GM21360 (cell line): ENCODE measurements around the gene CASP8.
"Not testable (repeated sequence)": the region's sequence is repeated elsewhere in the genome, so short reads cannot be mapped to it uniquely, and the experiment has no call there.

Experiments
- ATAC-seq: cut with Tn5 transposase; IDR thresholded peaks from one replicate; pipeline ENCODE4 v1.9.1; 2021; ENCODE audit warnings: mild to moderate bottlenecking, moderate library complexity; ENCODE audit not compliant: unreplicated experiment

CASP8 gene

GRCh38 chr2:201267278-201268030 lies 7.1 kb downstream of the CASP8 start:
- no peak for ATAC-seq

DNA sequence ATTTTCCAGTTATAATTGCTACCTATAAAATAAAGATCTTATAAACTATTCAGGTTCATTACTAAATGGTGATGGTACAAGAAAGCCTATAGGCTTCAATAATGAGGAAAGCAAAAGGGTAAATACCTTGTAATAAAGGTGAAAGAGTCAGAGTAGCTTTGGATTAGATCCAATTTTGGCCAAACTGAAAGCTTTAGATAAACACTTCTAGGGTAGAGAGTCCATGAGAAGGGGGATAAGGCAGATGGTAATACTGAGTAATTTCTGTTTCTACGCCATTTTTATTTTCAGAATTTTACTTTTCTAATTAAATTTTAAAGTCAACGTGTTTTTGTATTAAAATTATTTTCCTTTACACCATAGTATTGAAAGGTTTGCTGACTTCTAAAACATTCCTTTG lies 9.4 kb downstream of the CASP8 start:
- ATAC-seq = no peak

DNA sequence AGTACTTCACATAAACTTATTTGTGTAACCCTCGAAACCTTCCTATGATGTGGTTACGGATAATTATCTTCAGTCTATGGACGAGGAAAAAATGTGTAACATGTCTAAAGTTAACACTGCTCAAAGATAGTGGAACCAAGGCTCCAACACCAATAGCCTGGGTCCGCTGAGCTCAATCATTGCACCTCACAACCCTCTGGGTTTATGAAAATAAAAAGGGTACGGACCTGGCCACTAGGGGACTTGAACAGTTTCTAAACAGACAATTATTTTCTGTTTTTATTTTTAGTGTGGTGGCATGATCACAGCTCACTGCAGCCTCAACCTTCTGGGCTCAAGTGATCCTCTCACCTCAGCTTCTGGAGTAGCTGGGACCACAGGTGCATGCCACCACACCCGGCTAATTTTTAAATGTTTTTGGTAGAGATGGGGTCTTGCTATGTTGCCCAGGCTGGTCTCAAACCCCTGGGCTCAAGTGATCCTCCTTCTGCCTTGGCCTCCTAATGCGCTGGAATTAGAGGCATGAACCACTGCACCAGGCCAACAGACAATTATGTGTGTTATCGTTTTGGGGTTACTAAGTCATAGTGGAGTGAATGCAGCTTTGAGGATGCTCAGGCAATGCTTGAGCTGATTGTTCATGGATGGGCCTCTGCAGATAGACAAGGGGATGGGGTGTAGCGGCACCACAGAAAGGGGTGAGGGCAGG lies 10.1 kb downstream of the CASP8 start:
- no peak for ATAC-seq

DNA sequence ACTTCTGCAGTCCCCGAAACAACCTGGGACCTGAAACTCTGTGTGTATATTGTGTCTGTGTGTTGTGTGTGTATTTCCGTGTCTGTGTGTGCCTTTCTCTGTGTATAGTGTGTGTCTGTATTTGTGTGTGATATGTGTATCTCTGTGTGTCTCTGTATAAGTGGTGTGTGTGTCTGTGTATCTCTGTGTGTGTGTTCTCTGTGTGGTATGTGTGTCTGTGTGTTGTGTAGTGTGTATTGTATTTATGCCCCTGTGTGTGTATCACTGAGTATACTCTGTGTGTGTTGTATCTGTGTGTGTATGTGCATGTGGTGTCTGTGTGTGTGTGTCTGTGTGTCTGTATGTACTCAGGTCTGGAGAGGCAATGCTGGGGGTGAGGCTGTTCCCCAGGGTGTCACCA lies 11.6 kb downstream of the CASP8 start:
- no peak for ATAC-seq

- ATAC-seq = no peak
Measured at GRCh38 chr2:201273330-201273983, 13.1 kb downstream of the CASP8 start.

DNA sequence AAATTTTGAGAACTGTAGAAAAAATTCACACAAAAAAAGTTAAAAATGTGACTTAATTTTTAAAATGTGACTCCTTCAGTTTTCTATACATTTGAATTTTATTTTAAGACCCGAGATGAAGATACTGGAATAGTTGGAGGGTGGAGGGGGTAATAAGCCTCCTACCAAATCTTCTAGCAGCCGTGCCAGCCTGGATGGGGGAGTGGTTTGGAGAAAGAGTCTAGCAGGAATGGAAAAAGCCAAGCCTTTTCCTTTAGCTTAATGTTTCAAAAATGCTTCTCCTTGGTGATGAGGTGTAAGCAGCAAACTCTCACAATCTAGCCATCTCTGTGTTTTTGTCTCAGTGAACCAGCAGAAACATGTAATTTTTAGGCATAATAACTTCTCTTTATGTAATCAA lies 14.7 kb downstream of the CASP8 start:
- no peak for ATAC-seq

GRCh38 chr2:201275990-201276389 lies 15.7 kb downstream of the CASP8 start:
- no peak for ATAC-seq

DNA sequence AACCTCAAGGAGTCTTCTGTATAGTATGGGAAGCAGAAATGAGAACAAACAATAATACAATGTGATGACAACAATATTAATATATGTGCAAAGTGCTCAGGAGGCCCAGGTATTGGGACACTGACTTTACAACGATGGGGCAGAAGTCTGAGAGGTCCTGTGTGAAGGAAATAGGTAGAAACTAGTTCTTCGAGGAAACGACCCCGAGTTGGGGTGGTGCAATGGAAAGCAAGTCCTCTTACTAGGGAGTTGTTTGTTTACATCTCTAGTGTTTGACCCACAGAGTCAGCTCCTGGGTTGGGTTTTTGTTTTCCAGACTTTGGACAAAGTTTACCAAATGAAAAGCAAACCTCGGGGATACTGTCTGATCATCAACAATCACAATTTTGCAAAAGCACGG lies 16.2 kb downstream of the CASP8 start:
- no peak for ATAC-seq

DNA sequence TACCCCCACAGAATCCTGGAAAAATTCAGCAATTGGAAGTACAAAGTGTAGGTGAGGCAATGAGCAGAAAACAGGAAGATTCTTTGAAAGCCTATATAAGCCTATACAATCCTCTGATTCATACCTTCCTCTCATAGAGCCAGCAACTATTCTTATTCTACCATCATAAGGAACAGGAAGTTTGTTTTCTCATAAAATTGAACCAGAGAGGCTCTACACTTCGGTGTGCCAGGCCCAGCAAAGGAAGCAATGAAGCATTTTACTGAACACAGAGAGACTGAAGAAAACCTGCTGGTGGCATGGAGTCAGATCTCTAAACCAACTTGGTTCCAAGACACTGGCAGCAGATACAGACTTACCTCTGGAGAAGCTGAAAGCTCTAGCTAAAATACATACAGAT lies 18.7 kb downstream of the CASP8 start:
- no peak for ATAC-seq

DNA sequence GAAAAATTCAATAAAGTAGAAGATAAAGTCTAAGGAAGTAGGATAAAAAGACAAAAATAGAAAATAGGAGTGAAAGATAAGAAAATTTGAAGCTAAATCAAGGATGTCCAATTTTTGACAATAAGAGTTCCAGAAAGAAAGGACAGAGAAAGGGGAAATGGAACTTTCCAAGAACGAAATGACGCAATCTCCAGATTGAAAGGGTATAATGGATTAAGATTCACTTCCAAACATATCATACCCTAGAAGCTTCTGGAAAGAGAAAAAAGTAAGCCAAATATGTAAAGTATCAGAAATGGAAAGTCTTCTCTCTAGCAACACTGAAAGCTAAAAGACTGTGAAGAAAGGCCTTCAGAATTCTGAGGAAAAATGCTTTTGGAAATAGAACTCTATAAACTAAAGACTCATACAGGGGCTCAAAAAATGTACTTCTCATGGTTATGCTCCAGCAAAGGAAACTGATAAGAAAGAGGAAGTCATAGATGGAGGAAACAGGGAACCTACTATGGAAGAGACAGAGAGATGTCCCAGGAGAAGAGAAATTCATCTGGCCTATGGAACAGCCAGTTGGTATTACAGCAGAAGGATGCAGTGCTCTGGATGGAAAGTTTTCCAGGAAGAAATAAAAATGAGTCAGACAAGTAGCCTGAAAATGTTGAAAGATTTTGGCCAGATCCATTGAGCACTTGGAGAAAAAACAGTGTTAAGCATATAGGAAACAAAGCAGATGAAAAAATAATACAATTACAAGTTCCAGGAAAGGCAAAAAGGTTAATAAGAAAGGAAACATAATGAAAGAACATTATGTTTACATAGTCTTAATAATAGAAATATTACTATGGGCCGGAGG lies 20.1 kb downstream of the CASP8 start:
- no peak for ATAC-seq

DNA sequence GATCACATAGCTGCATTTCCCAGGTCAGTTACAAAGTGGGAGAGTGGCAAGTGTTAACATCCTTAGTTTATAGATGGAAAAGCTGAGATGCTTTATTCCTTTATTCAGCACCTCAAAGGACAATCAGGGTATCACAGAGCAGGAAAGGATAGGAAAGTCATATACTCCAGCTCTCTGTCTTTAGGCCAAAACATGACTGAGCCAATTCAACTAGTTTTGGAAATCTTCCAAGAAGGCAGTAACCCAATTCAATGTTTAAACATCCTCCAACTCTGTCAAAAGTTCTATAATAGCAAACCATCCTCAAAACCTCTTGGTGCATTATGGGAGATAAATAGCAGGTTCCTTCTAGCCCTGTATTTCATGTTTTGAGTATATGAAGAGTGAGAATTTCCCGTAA lies 25.2 kb downstream of the CASP8 start:
- no peak for ATAC-seq

DNA sequence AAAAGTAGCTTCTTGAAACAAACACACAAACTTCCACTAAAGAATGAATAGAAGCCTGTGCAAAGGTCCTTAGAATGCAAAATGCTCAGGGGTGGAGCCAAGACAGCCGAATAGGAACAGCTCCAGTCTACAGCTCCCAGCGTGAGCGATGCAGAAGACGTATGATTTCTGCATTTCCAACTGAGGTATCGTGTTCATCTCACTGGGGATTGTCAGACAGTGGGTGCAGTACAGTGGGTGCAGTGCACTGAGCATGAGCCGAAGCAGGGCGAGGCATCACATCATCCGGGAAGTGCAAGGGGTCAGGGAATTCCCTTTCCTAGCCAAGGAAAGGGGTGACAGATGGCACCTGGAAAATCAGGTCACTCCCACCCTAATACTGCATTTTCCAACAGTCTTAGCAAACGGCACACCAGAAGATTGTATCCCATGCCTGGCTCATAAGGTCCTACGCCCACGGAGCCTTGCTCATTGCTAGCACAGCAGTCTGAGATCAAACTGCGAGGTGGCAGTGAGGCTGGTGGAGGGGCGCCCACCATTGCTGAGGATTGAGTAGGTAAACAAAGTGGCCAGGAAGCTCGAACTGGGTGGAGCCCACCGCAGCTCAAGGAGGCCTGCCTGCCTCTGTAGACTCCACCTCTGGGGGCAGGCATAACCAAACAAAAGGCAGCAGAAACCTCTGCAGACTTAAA lies 30.3 kb downstream of the CASP8 start:
- not testable (repeated sequence) for ATAC-seq

DNA sequence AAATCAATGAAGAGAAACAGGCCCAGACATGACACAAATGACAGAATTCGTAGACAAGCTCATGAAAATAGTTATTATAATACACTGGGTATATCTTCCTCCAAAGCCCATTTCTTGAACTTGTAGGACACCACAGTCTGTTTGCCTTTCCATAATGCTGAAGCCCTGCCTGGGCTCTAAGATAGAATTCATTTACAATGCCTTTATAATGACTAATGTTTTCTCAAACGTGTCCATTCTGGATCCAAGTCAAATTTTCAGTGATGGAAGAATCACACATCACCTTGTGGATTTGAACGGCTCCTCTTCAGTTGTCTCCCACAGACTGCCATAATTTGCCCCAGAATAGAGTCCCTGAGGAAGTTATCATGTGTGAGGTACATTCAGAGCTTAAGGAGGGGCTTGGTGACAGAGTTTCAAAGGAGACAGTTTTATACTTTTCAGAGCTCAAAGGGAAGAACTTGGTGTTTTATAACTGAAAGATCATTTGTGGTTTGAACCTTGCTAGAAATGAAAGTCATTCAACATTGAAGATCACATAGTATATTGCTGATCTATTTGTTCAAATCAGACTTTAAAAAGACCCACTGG lies 38.2 kb downstream of the CASP8 start:
- no peak for ATAC-seq

- ATAC-seq = not testable (repeated sequence)
Measured at GRCh38 chr2:201299929-201300328, 39.6 kb downstream of the CASP8 start.

DNA sequence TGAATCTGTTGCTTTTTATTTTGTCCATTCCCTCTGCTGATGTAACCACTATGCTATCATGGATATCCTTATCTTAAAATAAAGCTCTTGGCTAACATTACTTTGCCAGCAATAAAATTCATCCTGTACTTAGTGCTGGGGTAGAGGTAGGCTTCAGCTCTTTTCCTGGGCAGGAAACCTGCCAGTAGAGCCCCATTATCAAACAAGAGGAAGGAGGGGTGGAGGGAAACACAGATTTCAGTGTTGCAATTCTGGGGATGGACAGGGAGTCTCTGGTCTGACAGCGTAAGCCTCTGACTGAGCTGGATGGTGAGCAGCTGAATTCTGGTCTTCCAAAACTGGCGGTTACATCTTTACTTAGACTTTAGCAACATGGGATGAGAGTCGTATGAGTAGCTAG lies 47.5 kb downstream of the CASP8 start:
- no peak for ATAC-seq

DNA sequence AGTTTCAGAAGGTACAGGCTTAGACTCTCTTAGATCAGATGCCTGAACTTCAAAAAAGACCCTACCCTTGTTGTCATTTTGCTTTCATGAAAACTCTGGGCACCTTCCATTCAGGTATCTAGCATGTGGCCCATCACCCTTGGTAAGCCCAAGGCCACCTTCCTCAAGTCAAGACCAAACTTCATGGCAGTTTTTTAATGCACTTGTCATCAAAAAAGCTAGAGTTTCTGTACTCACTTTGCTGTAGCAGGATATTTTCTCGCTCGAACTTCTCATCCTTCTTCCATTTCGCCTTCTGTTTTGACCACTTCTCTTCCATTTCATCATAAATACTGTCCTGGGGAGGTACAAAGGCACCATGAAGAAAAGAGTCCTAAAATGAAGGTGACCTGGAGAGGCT lies 48.6 kb downstream of the CASP8 start:
- ATAC-seq = no peak

DNA sequence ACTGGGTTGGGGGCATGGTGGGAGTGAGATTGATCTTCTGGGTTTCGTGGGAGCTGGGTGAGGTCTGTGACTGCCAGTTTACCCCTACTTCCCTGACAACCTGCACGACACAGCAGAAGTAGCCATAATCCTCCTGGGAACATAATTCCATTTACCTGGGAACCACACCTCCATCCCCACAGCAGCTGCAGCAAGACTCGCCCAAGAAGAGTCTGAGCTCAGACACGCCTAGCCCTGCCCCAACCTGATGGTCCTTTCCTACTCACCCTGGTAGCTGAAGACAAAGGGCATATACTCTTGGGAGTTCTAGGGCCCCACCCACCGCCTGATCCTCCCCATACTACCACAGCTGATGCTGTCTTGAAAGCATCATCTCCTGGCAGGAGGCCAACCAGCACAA lies 53.0 kb downstream of the CASP8 start:
- ATAC-seq = no peak

DNA sequence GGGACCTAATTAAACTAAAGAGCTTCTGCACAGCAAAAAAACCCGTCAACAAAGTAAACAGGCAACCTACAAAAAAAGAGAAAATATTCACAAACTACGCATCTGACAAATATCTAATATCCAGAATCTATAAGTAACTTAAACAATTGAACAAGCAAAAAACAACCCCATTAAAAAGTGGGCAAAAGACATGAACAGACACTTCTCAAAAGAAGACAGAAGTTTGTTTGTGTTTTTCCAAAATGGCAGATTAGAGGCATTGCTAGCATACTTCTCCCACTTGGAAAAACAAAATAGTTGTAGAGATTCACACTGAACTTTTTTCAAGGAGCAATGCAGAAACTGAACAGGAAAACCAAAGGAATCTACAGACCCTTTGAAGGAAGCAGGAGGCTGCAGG lies 59.2 kb downstream of the CASP8 start:
- ATAC-seq = no peak

GRCh38 chr2:201320257-201320656 lies 59.9 kb downstream of the CASP8 start:
- ATAC-seq = no peak

GRCh38 chr2:201320701-201321100 lies 60.4 kb downstream of the CASP8 start:
- ATAC-seq = no peak
